Measurements from ENCODE around the gene POLR2H. TPM values are rescaled to one million over a fixed set of nuclear protein-coding genes. Genes with fewer than 3 reads are reported as not detected.

The POLR2H gene
- total RNA-seq, 1 experiment from 2014 or later, result 133 TPM

DNA sequence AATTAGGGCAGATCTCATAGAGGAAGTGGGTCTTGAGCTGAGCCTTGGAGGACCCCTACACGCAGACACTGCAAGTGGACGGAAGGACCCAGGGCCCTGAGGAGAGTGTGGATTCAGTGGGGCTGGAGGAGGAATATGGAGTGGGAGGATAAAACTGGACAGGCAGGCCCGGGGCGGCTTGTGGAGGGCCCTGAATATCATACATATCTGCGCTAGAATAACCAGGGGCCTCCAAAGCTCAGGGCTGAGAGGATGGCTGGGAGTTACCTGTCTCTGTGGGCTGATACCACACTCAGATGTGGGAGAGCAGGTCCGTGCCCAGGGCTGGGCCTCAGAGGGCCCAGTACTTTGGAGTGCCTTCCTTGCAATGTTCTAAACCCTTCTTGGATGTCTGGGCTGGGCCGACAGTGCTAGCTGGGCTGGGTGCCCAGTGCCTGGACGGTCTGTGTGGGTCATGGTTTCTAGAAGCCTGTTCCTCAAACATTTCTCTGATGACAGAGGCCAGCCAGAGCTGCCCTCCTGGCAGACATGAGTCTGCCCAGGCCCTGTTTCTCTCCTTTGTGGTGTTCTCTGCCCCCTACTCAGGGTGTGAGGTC lies 47.9 kb downstream of the POLR2H start:
- DNase-seq (ENCODE audit: low spot score), result no peak
- Mint-ChIP-seq H3K36me3 (no peaks in the 10 kb centered on the region), H3K9me3 (no peaks in the 10 kb centered on the region), H3K4me1 (no peaks in the 10 kb centered on the region), H3K27ac (no peak overlapping the region), H3K4me3 (no peak overlapping the region), H3K27me3 (ENCODE audit: low read depth) (no peaks in the 10 kb centered on the region)
- TF ChIP-seq NFE2L1 (CRISPR knock-in tag; IDR thresholded peaks at IDR 0.05), result no peak
- TF ChIP-seq ZNF423 (CRISPR knock-in tag; IDR thresholded peaks at IDR 0.05), result no peak
- TF ChIP-seq, protein P1, sequence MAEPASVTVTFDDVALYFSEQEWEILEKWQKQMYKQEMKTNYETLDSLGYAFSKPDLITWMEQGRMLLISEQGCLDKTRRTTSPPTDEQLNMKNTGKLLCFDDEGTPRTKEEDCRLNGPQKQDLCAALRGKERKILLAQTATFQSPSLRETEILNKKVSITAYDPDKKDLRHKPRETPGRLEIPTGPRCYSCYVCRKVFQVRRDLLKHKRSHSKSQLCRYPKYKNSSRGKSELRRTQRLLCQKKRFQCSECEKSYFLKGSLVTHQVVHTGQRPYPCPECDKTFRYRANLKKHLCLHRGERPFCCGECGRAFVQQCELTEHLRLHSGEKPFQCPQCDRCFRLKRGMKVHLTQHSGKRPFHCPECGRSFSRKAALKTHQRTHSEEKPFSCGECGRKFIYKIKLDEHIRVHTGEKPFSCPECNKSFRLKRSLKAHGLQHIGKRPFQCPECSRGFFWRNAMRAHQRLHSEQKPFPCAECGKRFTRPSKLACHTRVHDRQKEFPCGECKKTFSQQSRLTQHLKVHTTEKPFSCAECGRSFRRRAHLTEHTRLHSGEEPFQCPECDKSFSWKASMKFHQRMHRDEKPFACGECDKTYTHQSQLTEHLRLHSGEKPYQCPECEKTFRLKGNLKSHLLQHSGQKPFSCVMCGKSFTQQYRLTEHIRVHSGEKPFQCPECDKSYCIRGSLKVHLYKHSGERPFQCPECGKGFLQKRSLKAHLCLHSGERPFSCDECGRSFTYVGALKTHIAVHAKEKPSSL (CRISPR knock-in tag; conservative IDR thresholded peaks at IDR 0.05), result no peak
- no peak for TF ChIP-seq ZNF317 (CRISPR knock-in tag; IDR thresholded peaks at IDR 0.05; ENCODE audit: borderline replicate concordance, low read depth)
- TF ChIP-seq, protein P2, sequence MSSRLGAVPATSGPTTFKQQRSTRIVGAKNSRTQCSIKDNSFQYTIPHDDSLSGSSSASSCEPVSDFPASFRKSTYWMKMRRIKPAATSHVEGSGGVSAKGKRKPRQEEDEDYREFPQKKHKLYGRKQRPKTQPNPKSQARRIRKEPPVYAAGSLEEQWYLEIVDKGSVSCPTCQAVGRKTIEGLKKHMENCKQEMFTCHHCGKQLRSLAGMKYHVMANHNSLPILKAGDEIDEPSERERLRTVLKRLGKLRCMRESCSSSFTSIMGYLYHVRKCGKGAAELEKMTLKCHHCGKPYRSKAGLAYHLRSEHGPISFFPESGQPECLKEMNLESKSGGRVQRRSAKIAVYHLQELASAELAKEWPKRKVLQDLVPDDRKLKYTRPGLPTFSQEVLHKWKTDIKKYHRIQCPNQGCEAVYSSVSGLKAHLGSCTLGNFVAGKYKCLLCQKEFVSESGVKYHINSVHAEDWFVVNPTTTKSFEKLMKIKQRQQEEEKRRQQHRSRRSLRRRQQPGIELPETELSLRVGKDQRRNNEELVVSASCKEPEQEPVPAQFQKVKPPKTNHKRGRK (CRISPR knock-in tag; IDR thresholded peaks at IDR 0.05; ENCODE audit: borderline replicate concordance), result no peak
- TF ChIP-seq NR2C2 (CRISPR knock-in tag; IDR thresholded peaks at IDR 0.05), result no peak
- no peak for TF ChIP-seq EMX1 (CRISPR knock-in tag; IDR thresholded peaks at IDR 0.05)
- no peak for TF ChIP-seq CBFB (CRISPR knock-in tag; IDR thresholded peaks at IDR 0.05; ENCODE audit: low read depth)
- TF ChIP-seq, protein P3, sequence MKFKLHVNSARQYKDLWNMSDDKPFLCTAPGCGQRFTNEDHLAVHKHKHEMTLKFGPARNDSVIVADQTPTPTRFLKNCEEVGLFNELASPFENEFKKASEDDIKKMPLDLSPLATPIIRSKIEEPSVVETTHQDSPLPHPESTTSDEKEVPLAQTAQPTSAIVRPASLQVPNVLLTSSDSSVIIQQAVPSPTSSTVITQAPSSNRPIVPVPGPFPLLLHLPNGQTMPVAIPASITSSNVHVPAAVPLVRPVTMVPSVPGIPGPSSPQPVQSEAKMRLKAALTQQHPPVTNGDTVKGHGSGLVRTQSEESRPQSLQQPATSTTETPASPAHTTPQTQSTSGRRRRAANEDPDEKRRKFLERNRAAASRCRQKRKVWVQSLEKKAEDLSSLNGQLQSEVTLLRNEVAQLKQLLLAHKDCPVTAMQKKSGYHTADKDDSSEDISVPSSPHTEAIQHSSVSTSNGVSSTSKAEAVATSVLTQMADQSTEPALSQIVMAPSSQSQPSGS (CRISPR knock-in tag; IDR thresholded peaks at IDR 0.05; ENCODE audit: borderline replicate concordance, low read depth), result no peak
- TF ChIP-seq, protein P4, sequence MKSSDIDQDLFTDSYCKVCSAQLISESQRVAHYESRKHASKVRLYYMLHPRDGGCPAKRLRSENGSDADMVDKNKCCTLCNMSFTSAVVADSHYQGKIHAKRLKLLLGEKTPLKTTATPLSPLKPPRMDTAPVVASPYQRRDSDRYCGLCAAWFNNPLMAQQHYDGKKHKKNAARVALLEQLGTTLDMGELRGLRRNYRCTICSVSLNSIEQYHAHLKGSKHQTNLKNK (CRISPR knock-in tag; IDR thresholded peaks at IDR 0.05), result no peak
- TF ChIP-seq NR1H2 (CRISPR knock-in tag; IDR thresholded peaks at IDR 0.05), result no peak
- TF ChIP-seq TP53 (CRISPR knock-in tag; IDR thresholded peaks at IDR 0.05), result no peak
- TF ChIP-seq KAT7 (CRISPR knock-in tag; IDR thresholded peaks at IDR 0.05; ENCODE audit: borderline replicate concordance), result no peak
- no peak for TF ChIP-seq NFYB (CRISPR knock-in tag; conservative IDR thresholded peaks at IDR 0.05; ENCODE audit: low read depth)
- ATAC-seq, result no peak
- CTCF ChIA-PET, result interaction anchor here (0.9 kb wide), 1 partner anchor 38 kb away, joined by 4 read pairs; no protein-coding TSS in a partner anchor
- POLR2A ChIA-PET, result no interaction called here

DNA sequence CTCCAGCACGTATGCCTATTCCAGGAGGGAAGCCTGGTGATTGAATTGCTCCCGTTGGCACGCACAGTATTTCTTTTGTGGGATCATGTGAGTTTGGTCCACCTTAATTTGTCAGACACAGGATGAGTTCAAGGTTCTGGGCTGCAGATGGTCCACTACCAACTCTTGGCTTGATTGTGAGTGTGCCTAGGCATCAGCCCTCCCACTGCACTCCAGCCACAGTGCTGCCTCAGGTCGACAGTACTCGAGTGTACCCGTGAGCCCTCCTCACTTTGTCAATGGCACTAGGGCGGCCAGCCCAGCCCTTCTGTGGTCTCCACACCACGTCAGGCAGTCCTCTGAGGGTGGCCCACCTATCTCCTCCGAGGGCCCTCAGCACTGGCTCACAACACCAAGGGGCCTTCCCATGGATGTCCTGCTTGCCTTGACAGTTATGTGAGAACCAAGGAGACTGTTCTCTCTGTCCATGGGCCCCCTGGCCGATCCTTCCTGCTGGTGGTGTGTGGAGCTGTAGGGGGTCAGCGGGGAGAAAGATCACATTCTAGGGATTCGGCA lies 48.5 kb downstream of the POLR2H start:
- no peaks in the 10 kb centered on the region for H3K4me1 Mint-ChIP-seq
- POLR2A ChIA-PET, result no interaction called here
- H3K9me3 Mint-ChIP-seq, result no peaks in the 10 kb centered on the region
- no peak for TF ChIP-seq TCF7 (CRISPR knock-in tag; IDR thresholded peaks at IDR 0.05; ENCODE audit: low read depth)
- no peak for TF ChIP-seq GABPB1 (CRISPR knock-in tag; IDR thresholded peaks at IDR 0.05)
- TF ChIP-seq, protein P5, sequence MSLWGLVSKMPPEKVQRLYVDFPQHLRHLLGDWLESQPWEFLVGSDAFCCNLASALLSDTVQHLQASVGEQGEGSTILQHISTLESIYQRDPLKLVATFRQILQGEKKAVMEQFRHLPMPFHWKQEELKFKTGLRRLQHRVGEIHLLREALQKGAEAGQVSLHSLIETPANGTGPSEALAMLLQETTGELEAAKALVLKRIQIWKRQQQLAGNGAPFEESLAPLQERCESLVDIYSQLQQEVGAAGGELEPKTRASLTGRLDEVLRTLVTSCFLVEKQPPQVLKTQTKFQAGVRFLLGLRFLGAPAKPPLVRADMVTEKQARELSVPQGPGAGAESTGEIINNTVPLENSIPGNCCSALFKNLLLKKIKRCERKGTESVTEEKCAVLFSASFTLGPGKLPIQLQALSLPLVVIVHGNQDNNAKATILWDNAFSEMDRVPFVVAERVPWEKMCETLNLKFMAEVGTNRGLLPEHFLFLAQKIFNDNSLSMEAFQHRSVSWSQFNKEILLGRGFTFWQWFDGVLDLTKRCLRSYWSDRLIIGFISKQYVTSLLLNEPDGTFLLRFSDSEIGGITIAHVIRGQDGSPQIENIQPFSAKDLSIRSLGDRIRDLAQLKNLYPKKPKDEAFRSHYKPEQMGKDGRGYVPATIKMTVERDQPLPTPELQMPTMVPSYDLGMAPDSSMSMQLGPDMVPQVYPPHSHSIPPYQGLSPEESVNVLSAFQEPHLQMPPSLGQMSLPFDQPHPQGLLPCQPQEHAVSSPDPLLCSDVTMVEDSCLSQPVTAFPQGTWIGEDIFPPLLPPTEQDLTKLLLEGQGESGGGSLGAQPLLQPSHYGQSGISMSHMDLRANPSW (CRISPR knock-in tag; conservative IDR thresholded peaks at IDR 0.05; ENCODE audit: low read depth), result no peak
- no peak for TF ChIP-seq TEAD4 (CRISPR knock-in tag; IDR thresholded peaks at IDR 0.05)
- TF ChIP-seq MYBL2 (CRISPR knock-in tag; IDR thresholded peaks at IDR 0.05), result no peak
- no peak for TF ChIP-seq ZNF219 (CRISPR knock-in tag; IDR thresholded peaks at IDR 0.05; ENCODE audit: borderline replicate concordance)
- TF ChIP-seq, protein P6, sequence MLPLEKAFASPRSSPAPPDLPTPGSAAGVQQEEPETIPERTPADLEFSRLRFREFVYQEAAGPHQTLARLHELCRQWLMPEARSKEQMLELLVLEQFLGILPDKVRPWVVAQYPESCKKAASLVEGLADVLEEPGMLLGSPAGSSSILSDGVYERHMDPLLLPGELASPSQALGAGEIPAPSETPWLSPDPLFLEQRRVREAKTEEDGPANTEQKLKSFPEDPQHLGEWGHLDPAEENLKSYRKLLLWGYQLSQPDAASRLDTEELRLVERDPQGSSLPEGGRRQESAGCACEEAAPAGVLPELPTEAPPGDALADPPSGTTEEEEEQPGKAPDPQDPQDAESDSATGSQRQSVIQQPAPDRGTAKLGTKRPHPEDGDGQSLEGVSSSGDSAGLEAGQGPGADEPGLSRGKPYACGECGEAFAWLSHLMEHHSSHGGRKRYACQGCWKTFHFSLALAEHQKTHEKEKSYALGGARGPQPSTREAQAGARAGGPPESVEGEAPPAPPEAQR (CRISPR knock-in tag; IDR thresholded peaks at IDR 0.05), result no peak
- no peak for TF ChIP-seq ZNF416 (CRISPR knock-in tag; IDR thresholded peaks at IDR 0.05)
- TF ChIP-seq SMAD3 (CRISPR knock-in tag; IDR thresholded peaks at IDR 0.05; ENCODE audit: borderline replicate concordance), result no peak
- no peak for TF ChIP-seq CREM (CRISPR knock-in tag; IDR thresholded peaks at IDR 0.05)
- no peak for TF ChIP-seq ZNF317 (CRISPR knock-in tag; IDR thresholded peaks at IDR 0.05; ENCODE audit: borderline replicate concordance, low read depth)
- TF ChIP-seq NR2C2 (CRISPR knock-in tag; IDR thresholded peaks at IDR 0.05), result no peak
- TF ChIP-seq ETV6 (CRISPR knock-in tag; IDR thresholded peaks at IDR 0.05), result no peak
- H3K27me3 Mint-ChIP-seq (ENCODE audit: low read depth), result no peaks in the 10 kb centered on the region
- no peaks in the 10 kb centered on the region for H3K36me3 Mint-ChIP-seq
- H3K4me3 Mint-ChIP-seq, result no peak overlapping the region
- H3K27ac Mint-ChIP-seq, result no peak overlapping the region
- no peak for DNase-seq (ENCODE audit: low spot score)
- ATAC-seq, result no peak
- CTCF ChIA-PET, result interaction anchor here (0.9 kb wide), 1 partner anchor 39 kb away, joined by 4 read pairs; no protein-coding TSS in a partner anchor

Measured in WTC11 (cell line).